ENCODE measurements around the gene ATRIP.

Gene ATRIP

GRCh38 chr3:48425281-48425812, 21.2 kb upstream of the ATRIP start:
- no peak for DNase-seq

- no peak for DNase-seq
Observed at GRCh38 chr3:48426401-48426909, 20.1 kb upstream of the ATRIP start.

DNA sequence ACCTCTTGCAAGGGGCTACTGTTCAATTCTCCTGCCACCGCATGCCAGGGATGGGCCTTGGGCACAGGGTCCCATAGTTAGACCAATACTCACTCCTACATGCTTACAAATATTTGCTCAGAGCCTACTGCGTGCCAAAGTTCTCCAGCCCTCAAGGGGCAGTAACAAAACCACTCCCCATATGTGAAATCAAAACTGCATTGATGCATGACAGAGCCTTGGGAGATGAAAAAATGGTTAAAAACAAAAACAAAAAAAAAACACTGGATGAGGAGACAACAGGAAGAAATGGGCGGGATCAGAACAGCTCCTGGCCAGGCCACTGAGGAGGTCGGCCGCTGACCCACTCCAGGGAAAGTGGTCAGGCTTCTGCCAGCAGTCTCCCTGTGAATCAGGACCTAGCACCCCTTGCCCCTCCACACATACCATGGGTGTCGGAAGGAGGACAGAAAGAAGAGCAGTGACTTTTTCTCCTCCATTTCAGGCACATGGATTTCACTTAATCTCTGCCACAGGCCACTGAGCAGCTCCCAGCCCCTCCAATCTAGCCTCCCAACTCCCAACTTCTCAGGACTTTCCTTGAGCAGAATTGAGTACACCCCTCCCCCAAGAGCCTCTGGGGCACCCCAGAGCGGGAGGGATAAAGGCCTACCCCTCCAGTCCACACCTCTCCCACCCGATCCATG, 19.4 kb upstream of the ATRIP start:
- no peak for DNase-seq

DNA sequence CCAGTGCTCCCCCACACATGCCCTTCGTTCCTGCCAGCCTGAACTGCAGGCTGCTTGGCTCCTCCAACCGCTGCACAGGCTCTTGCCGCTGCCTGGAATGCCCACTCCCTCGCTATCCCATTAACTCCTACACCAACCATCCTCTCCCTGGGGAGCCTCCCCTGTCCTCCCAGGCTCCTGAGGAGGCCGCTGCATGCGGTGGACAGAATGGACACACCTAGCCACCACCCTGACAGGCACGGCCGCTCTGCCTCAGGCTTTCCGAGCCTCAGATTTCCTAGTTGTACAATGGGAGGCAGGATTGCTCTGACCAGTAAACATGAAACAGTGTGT, 18.9 kb upstream of the ATRIP start:
- DNase-seq, result no peak

GRCh38 chr3:48428088-48428571, 18.4 kb upstream of the ATRIP start:
- no peak for DNase-seq

DNA sequence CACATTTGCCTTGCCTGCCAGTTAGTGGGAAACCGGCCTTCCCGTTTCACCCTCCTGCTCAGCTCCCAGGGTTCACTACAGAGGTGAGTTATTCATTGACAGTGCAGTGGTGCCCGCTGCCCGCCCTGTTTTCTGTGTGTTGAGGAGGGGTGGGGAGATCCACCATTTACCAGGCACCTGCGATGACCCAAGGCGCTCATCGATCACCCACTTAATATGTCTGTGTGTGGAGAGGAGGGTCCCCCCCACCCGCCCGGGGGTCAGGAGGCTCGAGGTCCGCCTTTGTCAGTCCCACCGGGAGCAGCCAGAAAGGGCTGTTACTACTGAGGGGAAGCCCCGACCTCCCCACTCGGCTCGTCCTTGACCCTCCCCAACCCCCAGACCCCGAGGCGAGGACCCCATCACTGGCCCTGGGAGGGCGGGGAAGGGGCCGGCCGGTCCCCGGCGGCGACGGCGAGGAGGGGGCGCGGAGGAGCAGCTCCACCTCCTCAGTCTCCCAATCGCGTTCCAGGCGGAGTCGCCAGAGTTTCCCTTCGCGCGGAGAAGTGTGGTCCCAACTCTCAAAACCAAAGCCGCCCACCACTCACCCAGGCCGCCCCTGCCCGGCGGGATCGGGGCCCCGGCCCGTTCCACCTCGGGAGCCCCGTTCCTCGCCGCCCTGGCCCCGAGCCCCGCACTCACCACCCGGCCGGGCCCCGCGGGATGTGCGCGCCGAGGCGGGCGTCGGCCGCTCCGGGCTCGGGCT, 17.8 kb upstream of the ATRIP start:
- DNase-seq, result no peak

DNA sequence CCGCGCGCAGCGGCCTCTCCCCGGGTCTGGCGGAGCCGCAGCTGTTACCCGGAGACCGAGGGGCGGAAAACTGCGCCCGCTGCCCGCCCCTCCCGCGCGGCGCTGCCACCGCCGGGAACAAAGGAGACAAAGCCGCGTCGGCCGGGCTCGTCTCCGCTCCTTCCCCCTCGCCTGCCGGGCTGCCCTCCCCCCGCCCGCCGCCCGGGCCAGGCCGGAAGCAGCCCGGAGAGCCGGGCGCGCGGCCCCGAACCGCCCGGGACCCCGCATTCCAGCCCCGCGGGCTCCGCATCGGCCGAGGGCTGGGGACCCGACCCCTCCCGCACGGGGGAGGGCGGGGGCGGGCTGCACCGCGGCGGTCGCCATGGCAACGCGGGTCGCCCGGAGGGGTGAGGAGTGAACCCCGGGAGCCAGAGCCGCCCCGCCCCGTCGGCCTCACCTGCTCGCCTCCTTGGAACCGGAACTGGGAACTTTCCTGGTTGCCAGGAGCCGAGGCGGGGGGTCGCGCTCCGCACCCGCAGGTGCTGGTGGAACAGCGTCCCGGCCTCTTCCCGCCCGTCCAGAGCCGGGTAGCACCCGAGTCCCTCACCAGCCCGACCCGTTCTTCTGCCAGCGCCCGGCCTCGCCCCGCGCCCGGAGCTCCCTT, 17.1 kb upstream of the ATRIP start:
- no peak for DNase-seq

- no peak for DNase-seq
Observed at GRCh38 chr3:48429960-48430707, 16.4 kb upstream of the ATRIP start, which contains the start of gene PLXNB1. PLXNB1 (minus strand) TSS chr3:48430086; CDS start chr3:48424611, 5,475 bp downstream.

GRCh38 chr3:48430708-48431101, 15.8 kb upstream of the ATRIP start:
- DNase-seq, result no peak

DNA sequence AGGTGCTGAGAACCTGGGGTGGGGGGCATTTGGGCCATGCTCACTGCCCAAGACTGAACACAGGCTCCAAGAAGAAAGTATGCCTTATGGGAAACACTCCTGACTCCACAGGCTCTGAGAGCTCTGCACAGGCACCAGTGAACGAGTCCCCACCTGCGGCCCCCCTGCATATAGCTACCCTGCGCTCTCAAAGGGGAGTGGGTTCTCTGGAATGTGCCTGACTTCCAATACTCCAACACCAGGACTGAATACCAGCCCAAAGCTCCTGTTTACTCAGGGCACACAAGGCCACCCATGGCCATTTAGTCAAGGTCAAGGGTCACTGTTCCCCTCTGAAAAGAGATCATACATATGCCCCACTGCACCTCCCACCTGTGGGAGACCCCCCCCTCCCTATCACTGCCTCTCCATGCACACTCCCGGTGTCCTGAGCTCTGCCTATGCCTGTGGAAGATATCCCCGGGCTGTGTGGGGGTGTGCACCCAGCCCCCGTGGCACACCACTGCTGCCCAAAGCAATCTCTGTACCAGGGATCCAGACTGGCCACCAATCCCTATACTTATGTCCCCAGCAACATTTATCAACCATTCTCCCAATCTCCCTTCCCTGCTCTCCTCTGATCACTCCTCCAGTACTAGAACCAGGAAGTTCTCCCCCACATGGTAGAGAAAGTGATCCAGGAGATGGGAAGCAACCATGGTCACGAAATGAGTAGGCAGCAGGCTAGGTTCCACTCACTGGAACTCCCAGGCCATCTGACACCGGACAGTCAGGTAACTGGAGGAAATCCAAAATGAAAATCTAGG, 15.1 kb upstream of the ATRIP start:
- no peak for DNase-seq

GRCh38 chr3:48432411-48433371, 13.8 kb upstream of the ATRIP start:
- DNase-seq, result no peak

- DNase-seq, result no peak
Observed at GRCh38 chr3:48433472-48434118, 12.9 kb upstream of the ATRIP start.

DNA sequence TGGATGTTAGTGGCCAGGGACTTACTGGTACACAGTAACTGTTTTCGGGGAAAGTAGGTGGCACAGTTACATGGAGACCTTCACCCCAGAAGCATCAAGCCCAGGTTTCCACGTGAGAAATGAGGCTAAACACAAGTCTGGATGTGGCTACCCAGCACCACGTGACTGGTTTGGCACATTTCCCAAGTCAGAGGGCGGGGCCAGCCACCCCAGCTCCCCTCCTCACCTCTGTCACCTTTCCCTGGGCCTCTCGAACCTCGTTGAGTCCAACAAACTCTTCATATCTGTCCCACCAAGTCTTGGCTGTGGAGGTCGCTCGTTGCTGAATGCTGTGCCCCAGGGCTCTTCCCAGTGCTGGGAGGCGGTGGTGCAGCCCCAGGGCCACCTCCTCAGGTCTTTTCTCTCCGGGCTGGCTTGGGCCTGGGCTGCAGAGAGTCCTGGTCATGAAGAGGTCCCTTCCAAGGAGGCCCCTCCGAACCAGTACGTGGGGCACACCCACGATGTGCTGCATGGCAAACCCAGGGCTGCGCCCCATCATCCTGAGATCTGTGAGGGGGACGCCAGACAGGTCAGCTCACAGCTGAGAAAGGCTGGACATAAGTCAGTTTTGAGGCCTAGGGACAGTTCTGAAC, 11.8 kb upstream of the ATRIP start:
- no peak for DNase-seq

DNA sequence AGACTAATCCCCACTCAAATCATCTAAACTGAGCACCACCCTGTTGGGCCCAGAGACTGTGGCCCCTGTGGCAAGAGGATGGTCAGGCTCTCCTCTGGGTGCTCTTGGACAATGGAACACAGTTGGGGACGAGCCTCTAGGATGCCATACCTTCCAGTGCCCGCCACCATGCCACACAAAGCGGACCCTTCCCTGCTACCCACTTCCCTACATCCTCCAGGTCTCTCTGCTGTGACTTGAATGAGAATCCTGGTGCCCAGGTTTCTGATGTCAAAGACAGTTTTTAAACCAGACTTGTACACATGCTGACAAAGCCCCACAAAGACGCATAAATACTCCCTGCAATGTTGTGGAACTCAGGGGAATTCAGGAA, 11.3 kb upstream of the ATRIP start:
- no peak for DNase-seq

DNA sequence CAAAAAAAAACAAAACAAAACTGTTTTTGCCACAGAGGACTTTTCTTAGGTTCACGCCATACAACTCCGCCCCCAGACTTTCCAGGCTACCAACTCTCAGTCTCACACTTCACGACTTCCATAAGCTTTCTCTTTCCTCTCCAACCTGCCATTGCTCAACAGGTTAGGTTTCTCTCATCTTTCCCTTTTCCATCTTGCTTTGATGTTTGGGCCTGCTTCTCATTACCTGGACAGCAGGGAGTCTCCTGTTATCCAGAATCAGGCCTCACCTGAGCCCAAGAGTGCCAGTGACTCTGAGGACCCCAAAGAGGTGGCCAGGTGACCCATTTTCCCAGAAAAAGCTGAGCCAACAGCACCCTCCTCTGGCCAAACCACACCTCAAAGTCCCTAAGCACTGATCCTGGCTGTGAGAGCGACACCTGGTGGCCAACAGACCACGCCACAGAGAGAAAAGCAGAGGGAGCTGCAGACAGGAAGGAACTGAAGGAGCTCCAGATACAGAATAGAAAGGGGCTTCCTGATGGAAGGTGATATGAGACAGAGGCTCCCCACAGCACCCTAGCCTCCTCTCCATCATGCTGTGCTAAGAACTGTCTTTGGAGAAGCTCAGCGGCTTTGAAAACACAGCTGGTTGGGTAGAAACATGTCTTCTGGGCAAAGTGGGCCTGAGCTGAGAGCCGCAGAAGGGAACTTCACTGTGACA, 10.6 kb upstream of the ATRIP start:
- peak; percentile 69 for DNase-seq

DNA sequence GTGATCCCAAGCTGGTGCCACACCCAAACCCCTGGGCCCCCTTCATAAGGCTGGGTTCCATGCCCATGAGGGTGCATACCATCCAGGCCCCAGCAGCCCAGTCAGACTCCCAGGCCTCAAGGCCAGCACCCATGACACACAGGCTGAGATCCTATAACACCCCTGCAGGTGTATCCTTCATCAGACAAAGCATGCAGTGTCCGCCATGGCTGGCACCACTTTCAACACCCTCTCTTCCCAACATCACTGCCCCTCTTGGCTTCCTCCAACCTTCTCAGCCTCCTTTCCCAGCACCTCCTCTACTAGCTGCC, 10.1 kb upstream of the ATRIP start:
- no peak for DNase-seq

DNA sequence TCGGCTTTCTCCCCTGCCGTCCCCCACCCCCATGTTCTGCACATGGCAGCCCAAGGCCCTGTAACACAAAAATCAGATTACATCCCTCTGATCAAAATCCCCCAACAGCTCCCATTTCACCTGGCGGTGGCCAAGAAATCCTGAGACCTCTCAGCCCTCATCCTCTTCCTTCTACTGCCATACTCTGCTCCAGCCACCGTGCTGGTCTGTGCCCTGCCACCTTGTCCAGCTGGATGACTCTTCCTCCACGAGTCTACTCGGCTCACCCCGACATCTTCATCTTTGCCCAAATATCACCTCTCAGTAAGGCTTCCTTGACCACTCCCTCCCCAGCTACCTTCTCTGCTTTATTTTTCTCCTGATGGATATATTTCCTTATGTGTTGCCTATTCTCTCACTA, 9.7 kb upstream of the ATRIP start:
- no peak for DNase-seq

DNA sequence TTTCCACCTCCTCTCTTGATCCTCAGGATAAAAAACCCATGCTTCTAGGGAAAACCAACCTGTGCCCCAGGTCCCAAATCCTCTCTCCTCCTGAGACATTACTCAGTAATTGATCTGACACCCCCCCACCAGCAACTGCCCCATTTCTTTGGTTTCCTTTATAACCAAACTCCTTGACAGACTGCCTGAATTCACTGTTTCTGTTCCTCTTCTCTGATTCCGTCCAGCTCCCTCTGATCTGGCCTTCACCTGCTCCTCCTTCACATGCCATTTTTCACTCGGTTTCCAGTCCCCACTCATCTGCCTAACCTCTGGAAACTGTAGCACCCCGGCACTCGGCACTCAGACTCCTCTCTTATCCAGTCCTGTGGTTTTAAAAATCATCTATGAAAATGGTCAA, 8.7 kb upstream of the ATRIP start:
- no peak for DNase-seq
